ENCODE data around the gene SND1. TPM values are rescaled to one million over a fixed set of nuclear protein-coding genes. Genes with fewer than 3 reads are reported as not detected.
A peak's percentile ranks its signal among the peaks of the same experiment; 100 is the strongest.

Gene SND1
- total RNA-seq, 1 donor = 241 TPM

GRCh38 chr7:127858091-127858914 is 206.3 kb downstream of the SND1 start:
- TF ChIP-seq CTCF (IDR thresholded peaks at IDR 0.05; ENCODE audit: insufficient read depth, low read depth, low read length) = no peak
- no peak for DNase-seq (ENCODE audit: low read depth)
- H3K4me3 ChIP-seq (ENCODE audit: low read depth, low read length) = no peak overlapping the region

- DNase-seq (ENCODE audit: low read depth) = no peak
- no peak for TF ChIP-seq CTCF (IDR thresholded peaks at IDR 0.05; ENCODE audit: insufficient read depth, low read depth, low read length)
- H3K4me3 ChIP-seq (ENCODE audit: low read depth, low read length) = no peak overlapping the region
These were observed 206.9 kb downstream of the SND1 start for GRCh38 chr7:127858915-127859189.

GRCh38 chr7:127859330-127859729 is 207.3 kb downstream of the SND1 start:
- no peak for TF ChIP-seq CTCF (IDR thresholded peaks at IDR 0.05; ENCODE audit: insufficient read depth, low read depth, low read length)
- DNase-seq (ENCODE audit: low read depth) = no peak
- H3K4me3 ChIP-seq (ENCODE audit: low read depth, low read length) = no peak overlapping the region

- DNase-seq (ENCODE audit: low read depth) = no peak
- no peak overlapping the region for H3K4me3 ChIP-seq (ENCODE audit: low read depth, low read length)
- TF ChIP-seq CTCF (IDR thresholded peaks at IDR 0.05; ENCODE audit: insufficient read depth, low read depth, low read length) = no peak
These were observed 210.5 kb downstream of the SND1 start for GRCh38 chr7:127862525-127862924.

- no peak for DNase-seq (ENCODE audit: low read depth)
- H3K4me3 ChIP-seq (ENCODE audit: low read depth, low read length) = no peak overlapping the region
- no peak for TF ChIP-seq CTCF (IDR thresholded peaks at IDR 0.05; ENCODE audit: insufficient read depth, low read depth, low read length)
These were observed 211.1 kb downstream of the SND1 start for GRCh38 chr7:127863082-127863481.

- peak; percentile 85 for DNase-seq (ENCODE audit: low read depth)
- H3K4me3 ChIP-seq (ENCODE audit: low read depth, low read length) = no peak overlapping the region
- TF ChIP-seq CTCF (IDR thresholded peaks at IDR 0.05; ENCODE audit: insufficient read depth, low read depth, low read length) = no peak
These were observed 213.5 kb downstream of the SND1 start for GRCh38 chr7:127865466-127865865.
